ENCODE data around the gene PLPPR1.

GRCh38 chr9:101139082-101139481, 110.6 kb downstream of the PLPPR1 start:
- TF ChIP-seq POLR2A (IDR thresholded peaks at IDR 0.05), result no peak
- TF ChIP-seq, protein P1, sequence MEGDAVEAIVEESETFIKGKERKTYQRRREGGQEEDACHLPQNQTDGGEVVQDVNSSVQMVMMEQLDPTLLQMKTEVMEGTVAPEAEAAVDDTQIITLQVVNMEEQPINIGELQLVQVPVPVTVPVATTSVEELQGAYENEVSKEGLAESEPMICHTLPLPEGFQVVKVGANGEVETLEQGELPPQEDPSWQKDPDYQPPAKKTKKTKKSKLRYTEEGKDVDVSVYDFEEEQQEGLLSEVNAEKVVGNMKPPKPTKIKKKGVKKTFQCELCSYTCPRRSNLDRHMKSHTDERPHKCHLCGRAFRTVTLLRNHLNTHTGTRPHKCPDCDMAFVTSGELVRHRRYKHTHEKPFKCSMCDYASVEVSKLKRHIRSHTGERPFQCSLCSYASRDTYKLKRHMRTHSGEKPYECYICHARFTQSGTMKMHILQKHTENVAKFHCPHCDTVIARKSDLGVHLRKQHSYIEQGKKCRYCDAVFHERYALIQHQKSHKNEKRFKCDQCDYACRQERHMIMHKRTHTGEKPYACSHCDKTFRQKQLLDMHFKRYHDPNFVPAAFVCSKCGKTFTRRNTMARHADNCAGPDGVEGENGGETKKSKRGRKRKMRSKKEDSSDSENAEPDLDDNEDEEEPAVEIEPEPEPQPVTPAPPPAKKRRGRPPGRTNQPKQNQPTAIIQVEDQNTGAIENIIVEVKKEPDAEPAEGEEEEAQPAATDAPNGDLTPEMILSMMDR (IDR thresholded peaks at IDR 0.05), result no peak
